HEK293 (cell line): ENCODE data around the gene GIN1.

Experiments
- CTCF ChIA-PET: fragments of 350-600 bp; formaldehyde crosslinking; extraction: SDS; loops from one replicate; lab custom pipeline; 2021; ENCODE audit warnings: antibody characterized with exemption; lab: Yijun Ruan, JAX
- POLR2A ChIA-PET: fragments of 300-600 bp; formaldehyde crosslinking; extraction: SDS; loops from one replicate; lab custom pipeline; 2020; ENCODE audit warnings: antibody characterized with exemption, inconsistent platforms; lab: Yijun Ruan, JAX
- H3K27ac ChIP-seq: fragments of 200-500 bp; sonication (Bioruptor generic); 2 replicates; pipeline ENCODE4 v1.5.1; 2014; ENCODE audit warnings: low read depth, low read length, control low read depth, inconsistent platforms; ENCODE audit errors: extremely low read depth
- H3K36me3 ChIP-seq, 2 experiments: fragments of 200-500 bp in 1 of 2; sonication (Bioruptor generic) in 1 of 2; 1 replicate in 1 of 2; 2 replicates in 1 of 2; pipeline ENCODE4 v1.5.1; 2014 to 2017; ENCODE audit warnings: inconsistent platforms in 2 of 2, low read length in 2 of 2; ENCODE audit not compliant: control insufficient read depth in 2 of 2, insufficient read depth in 1 of 2
- H3K4me1 ChIP-seq: fragments of 200-500 bp; sonication (Bioruptor generic); 2 replicates; pipeline ENCODE4 v1.5.1; 2014; ENCODE audit warnings: mild to moderate bottlenecking, low read length, inconsistent platforms; ENCODE audit not compliant: control insufficient read depth, insufficient read depth
- H3K4me3 ChIP-seq: 2 replicates; pipeline ENCODE4 v1.5.1; 2011; ENCODE audit warnings: low read depth, mild to moderate bottlenecking, control low read depth, low read length, moderate library complexity
- H3K9me3 ChIP-seq: fragments of 200-500 bp; sonication (Bioruptor generic); 2 replicates; pipeline ENCODE4 v1.5.1; 2014; ENCODE audit warnings: low read depth, low read length, inconsistent platforms; ENCODE audit not compliant: control insufficient read depth, insufficient read depth
- GFI1B ChIP-seq: fragments of 450-650 bp; formaldehyde crosslinking; IDR thresholded peaks from 2 replicates; pipeline ENCODE4 v1.5.1; 2016; ENCODE audit warnings: missing biosample characterization, missing genetic modification characterization
- MYNN ChIP-seq: fragments of 450-650 bp; formaldehyde crosslinking; IDR thresholded peaks from 2 replicates; pipeline ENCODE4 v1.5.1; 2016; ENCODE audit warnings: missing biosample characterization, missing genetic modification characterization, borderline replicate concordance
- OSR2 ChIP-seq: fragments of 450-650 bp; formaldehyde crosslinking; IDR thresholded peaks from 2 replicates; pipeline ENCODE4 v1.5.1; 2016; ENCODE audit warnings: missing biosample characterization, missing genetic modification characterization
- SP3 ChIP-seq: fragments of 450-650 bp; formaldehyde crosslinking; IDR thresholded peaks from 2 replicates; pipeline ENCODE4 v1.5.1; 2016; ENCODE audit warnings: missing biosample characterization, missing genetic modification characterization
- ZFP69B ChIP-seq: fragments of 450-650 bp; formaldehyde crosslinking; IDR thresholded peaks from 2 replicates; pipeline ENCODE4 v1.5.1; 2016; ENCODE audit warnings: missing biosample characterization, missing genetic modification characterization
- ZNF140 ChIP-seq: fragments of 450-650 bp; formaldehyde crosslinking; IDR thresholded peaks from 2 replicates; pipeline ENCODE4 v1.5.1; 2016; ENCODE audit warnings: missing biosample characterization, missing genetic modification characterization
- ZNF157 ChIP-seq: fragments of 450-650 bp; formaldehyde crosslinking; IDR thresholded peaks from 2 replicates; pipeline ENCODE4 v1.5.1; 2016; ENCODE audit warnings: missing biosample characterization, missing genetic modification characterization
- ZNF292 ChIP-seq: fragments of 450-650 bp; formaldehyde crosslinking; IDR thresholded peaks from 2 replicates; pipeline ENCODE4 v1.5.1; 2016; ENCODE audit warnings: low read depth, missing biosample characterization, missing genetic modification characterization, borderline replicate concordance
- ZNF341 ChIP-seq: fragments of 450-650 bp; formaldehyde crosslinking; IDR thresholded peaks from 2 replicates; pipeline ENCODE4; 2016; ENCODE audit warnings: low read depth, missing biosample characterization, missing genetic modification characterization
- ZNF426 ChIP-seq: fragments of 450-650 bp; formaldehyde crosslinking; IDR thresholded peaks from 2 replicates; pipeline ENCODE4 v1.5.1; 2017; ENCODE audit warnings: missing biosample characterization, missing genetic modification characterization, mild to moderate bottlenecking, inconsistent platforms, moderate library complexity
- ZNF48 ChIP-seq: fragments of 450-650 bp; formaldehyde crosslinking; IDR thresholded peaks from 2 replicates; pipeline ENCODE4 v1.5.1; 2016; ENCODE audit warnings: missing biosample characterization, missing genetic modification characterization
- ZNF514 ChIP-seq: fragments of 450-650 bp; formaldehyde crosslinking; IDR thresholded peaks from 2 replicates; pipeline ENCODE4 v1.5.1; 2016; ENCODE audit warnings: missing biosample characterization, missing genetic modification characterization
- ZNF521 ChIP-seq: fragments of 450-650 bp; formaldehyde crosslinking; IDR thresholded peaks from 2 replicates; pipeline ENCODE4 v1.5.1; 2017; ENCODE audit warnings: missing biosample characterization, mild to moderate bottlenecking, missing genetic modification characterization
- ZNF596 ChIP-seq: fragments of 450-650 bp; IDR thresholded peaks from 2 replicates; pipeline ENCODE4 v1.5.0; 2018; ENCODE audit warnings: missing biosample characterization, mild to moderate bottlenecking, missing genetic modification characterization, moderate library complexity
- ZNF701 ChIP-seq: fragments of 450-650 bp; formaldehyde crosslinking; IDR thresholded peaks from 2 replicates; pipeline ENCODE4 v1.5.1; 2016; ENCODE audit warnings: missing biosample characterization, missing genetic modification characterization
- ZSCAN16 ChIP-seq: fragments of 450-650 bp; formaldehyde crosslinking; IDR thresholded peaks from 2 replicates; pipeline ENCODE4 v1.5.1; 2016; ENCODE audit warnings: missing biosample characterization, missing genetic modification characterization
- ZSCAN30 ChIP-seq: fragments of 450-650 bp; IDR thresholded peaks from 2 replicates; pipeline ENCODE4 v1.5.1; 2018; ENCODE audit warnings: missing biosample characterization, mild to moderate bottlenecking, missing genetic modification characterization, moderate library complexity
- TF ChIP-seq, protein P1 (sequence below): fragments of 450-650 bp; formaldehyde crosslinking; IDR thresholded peaks from 2 replicates; pipeline ENCODE4 v1.5.1; 2016; ENCODE audit warnings: missing biosample characterization, missing genetic modification characterization
- TF ChIP-seq, protein P2 (sequence below): fragments of 450-650 bp; formaldehyde crosslinking; IDR thresholded peaks from 2 replicates; pipeline ENCODE4 v1.5.1; 2016; ENCODE audit warnings: missing biosample characterization, missing genetic modification characterization
- TF ChIP-seq, protein P3 (sequence below): fragments of 450-650 bp; formaldehyde crosslinking; IDR thresholded peaks from 2 replicates; pipeline ENCODE4 v1.5.1; 2016; ENCODE audit warnings: missing biosample characterization, missing genetic modification characterization, borderline replicate concordance

GIN1 gene

DNA sequence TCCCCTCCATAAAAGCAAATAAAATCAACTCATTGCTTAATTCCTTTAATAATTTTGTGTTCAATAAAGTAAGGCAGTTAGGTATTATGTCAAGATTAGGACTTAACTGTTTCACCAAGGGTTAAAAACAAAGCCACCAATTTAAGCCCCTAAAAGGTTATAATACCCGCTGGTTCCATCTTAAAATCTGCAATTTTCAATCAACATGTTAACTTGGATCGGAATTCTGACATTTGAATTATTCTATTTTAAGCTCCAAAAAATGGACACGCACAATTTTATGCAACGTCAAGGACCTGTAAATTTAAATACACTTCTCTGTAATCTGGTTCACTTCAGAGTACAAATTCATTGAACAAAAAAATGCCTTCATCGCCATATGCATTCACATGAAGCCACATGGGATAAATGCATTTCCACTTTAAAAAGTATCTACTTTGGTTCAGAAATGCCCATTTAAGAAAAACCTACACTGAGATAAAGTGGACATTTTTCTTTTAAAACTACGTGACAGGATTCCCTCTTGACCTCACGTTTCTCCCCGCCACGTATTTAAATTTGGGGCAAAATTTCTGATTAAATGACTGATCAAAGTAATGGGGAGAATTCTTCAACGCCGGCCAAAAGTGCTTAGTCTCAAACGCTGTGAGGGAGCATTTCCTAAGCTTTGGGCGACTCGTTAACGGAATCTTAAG, 721 bp downstream of the GIN1 start (continued):
- peak; percentile 89 for TF ChIP-seq ZFP69B (tag by site-specific recombination)

DNA sequence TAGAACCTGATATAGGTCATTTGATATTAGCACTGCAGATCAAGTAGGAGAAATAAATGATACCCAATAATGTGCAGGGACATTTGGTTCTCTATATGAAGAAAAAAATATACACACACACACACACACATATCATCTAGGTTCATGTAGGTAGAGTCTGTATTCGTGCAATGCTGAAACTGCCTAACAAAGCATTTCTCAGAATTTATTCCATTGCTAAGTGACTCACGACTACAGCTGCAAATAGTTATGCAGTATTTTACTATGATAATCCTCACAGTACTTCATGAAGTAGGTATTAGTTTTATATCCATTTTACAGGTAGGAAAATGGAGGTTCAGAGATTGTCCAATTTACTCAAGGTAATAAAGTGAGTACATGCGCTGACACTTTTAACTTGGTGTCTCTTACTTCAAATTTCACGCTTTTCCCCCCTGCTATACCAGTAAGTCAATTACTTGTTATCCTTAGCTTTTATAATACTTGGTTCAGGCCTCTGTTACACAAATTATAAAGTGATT, 2.4 kb downstream of the GIN1 start:
- peaks cover 12% of the 10 kb centered on the region for H3K4me1 ChIP-seq
- no peaks in the 10 kb centered on the region for H3K36me3 ChIP-seq
- CTCF ChIA-PET: no interaction called here
- POLR2A ChIA-PET: no interaction called here
- H3K27ac ChIP-seq: no peak overlapping the region
- H3K9me3 ChIP-seq: no peaks in the 10 kb centered on the region
- TF ChIP-seq ZNF157 (tag by site-specific recombination) (no peak), ZSCAN16 (tag by site-specific recombination) (no peak), MYNN (tag by site-specific recombination) (no peak), ZNF596 (no peak), ZNF341 (no peak), ZNF514 (no peak), ZSCAN30 (tag by site-specific recombination) (no peak), ZNF140 (tag by site-specific recombination) (no peak), ZNF521 (no peak), OSR2 (no peak), ZNF48 (tag by site-specific recombination) (no peak), SP3 (tag by site-specific recombination) (no peak), ZNF426 (no peak), ZNF701 (no peak), ZNF292 (tag by site-specific recombination) (no peak), GFI1B (no peak)
- TF ChIP-seq, protein P1, sequence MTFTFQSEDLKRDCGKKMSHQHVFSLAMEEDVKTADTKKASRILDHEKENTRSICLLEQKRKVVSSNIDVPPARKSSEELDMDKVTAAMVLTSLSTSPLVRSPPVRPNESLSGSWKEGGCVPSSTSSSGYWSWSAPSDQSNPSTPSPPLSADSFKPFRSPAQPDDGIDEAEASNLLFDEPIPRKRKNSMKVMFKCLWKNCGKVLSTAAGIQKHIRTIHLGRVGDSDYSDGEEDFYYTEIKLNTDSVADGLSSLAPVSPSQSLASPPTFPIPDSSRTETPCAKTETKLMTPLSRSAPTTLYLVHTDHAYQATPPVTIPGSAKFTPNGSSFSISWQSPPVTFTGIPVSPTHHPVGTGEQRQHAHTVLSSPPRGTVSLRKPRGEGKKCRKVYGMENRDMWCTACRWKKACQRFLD (tag by site-specific recombination): no peak
- TF ChIP-seq, protein P2, sequence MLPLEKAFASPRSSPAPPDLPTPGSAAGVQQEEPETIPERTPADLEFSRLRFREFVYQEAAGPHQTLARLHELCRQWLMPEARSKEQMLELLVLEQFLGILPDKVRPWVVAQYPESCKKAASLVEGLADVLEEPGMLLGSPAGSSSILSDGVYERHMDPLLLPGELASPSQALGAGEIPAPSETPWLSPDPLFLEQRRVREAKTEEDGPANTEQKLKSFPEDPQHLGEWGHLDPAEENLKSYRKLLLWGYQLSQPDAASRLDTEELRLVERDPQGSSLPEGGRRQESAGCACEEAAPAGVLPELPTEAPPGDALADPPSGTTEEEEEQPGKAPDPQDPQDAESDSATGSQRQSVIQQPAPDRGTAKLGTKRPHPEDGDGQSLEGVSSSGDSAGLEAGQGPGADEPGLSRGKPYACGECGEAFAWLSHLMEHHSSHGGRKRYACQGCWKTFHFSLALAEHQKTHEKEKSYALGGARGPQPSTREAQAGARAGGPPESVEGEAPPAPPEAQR (tag by site-specific recombination): no peak
- TF ChIP-seq, protein P3, sequence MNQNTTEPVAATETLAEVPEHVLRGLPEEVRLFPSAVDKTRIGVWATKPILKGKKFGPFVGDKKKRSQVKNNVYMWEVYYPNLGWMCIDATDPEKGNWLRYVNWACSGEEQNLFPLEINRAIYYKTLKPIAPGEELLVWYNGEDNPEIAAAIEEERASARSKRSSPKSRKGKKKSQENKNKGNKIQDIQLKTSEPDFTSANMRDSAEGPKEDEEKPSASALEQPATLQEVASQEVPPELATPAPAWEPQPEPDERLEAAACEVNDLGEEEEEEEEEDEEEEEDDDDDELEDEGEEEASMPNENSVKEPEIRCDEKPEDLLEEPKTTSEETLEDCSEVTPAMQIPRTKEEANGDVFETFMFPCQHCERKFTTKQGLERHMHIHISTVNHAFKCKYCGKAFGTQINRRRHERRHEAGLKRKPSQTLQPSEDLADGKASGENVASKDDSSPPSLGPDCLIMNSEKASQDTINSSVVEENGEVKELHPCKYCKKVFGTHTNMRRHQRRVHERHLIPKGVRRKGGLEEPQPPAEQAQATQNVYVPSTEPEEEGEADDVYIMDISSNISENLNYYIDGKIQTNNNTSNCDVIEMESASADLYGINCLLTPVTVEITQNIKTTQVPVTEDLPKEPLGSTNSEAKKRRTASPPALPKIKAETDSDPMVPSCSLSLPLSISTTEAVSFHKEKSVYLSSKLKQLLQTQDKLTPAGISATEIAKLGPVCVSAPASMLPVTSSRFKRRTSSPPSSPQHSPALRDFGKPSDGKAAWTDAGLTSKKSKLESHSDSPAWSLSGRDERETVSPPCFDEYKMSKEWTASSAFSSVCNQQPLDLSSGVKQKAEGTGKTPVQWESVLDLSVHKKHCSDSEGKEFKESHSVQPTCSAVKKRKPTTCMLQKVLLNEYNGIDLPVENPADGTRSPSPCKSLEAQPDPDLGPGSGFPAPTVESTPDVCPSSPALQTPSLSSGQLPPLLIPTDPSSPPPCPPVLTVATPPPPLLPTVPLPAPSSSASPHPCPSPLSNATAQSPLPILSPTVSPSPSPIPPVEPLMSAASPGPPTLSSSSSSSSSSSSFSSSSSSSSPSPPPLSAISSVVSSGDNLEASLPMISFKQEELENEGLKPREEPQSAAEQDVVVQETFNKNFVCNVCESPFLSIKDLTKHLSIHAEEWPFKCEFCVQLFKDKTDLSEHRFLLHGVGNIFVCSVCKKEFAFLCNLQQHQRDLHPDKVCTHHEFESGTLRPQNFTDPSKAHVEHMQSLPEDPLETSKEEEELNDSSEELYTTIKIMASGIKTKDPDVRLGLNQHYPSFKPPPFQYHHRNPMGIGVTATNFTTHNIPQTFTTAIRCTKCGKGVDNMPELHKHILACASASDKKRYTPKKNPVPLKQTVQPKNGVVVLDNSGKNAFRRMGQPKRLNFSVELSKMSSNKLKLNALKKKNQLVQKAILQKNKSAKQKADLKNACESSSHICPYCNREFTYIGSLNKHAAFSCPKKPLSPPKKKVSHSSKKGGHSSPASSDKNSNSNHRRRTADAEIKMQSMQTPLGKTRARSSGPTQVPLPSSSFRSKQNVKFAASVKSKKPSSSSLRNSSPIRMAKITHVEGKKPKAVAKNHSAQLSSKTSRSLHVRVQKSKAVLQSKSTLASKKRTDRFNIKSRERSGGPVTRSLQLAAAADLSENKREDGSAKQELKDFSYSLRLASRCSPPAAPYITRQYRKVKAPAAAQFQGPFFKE: no peak
- no peak overlapping the region for H3K4me3 ChIP-seq
